Uterus (tissue), 2 donors: ENCODE results near the gene RGS9.

Experiments used
- POLR2A ChIP-seq, 2 donors: fragments of 450-650 bp; IDR thresholded peaks; one replicate each; pipeline ENCODE4 v1.6.1; 2016; ENCODE audit warnings: antibody characterized with exemption in 2 of 2, mild to moderate bottlenecking in 1 of 2, moderate library complexity in 1 of 2
- TF ChIP-seq, protein P1 (sequence below), 4 experiments: fragments of 200-600 bp in 2 of 4; fragments of 450-650 bp in 2 of 4; sonication (generic) in 2 of 4; IDR thresholded peaks; one replicate each; pipeline ENCODE4 v1.5.1; 2016 to 2019; ENCODE audit warnings: antibody characterized with exemption in 4 of 4, mild to moderate bottlenecking in 2 of 4, moderate library complexity in 1 of 4

DNA sequence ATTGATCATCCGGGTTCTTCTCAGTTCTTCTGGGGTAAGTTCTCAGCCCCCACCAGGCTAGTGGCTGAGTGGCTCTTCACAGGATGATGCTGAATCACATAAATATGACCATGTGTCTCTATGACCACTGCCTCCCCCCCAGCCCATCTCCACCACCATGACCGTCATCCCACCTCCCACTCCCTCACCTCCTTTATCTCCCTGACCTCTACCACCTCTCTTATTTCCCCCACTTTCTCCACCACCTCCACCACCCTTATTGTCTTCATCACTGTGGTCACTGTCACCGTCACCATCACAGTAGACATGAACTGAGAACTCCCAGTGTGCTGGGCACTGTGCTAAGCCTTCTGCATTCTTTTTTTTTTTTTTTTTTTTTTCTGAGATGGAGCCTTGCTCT, 32.5 kb downstream of the RGS9 start:
- TF ChIP-seq, protein P1, sequence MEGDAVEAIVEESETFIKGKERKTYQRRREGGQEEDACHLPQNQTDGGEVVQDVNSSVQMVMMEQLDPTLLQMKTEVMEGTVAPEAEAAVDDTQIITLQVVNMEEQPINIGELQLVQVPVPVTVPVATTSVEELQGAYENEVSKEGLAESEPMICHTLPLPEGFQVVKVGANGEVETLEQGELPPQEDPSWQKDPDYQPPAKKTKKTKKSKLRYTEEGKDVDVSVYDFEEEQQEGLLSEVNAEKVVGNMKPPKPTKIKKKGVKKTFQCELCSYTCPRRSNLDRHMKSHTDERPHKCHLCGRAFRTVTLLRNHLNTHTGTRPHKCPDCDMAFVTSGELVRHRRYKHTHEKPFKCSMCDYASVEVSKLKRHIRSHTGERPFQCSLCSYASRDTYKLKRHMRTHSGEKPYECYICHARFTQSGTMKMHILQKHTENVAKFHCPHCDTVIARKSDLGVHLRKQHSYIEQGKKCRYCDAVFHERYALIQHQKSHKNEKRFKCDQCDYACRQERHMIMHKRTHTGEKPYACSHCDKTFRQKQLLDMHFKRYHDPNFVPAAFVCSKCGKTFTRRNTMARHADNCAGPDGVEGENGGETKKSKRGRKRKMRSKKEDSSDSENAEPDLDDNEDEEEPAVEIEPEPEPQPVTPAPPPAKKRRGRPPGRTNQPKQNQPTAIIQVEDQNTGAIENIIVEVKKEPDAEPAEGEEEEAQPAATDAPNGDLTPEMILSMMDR (IDR thresholded peaks at IDR 0.05): no peak
- no peak for TF ChIP-seq POLR2A (IDR thresholded peaks at IDR 0.05)
